ENCODE measurements around the gene CDH4. TPM values are rescaled to one million over a fixed set of nuclear protein-coding genes. Genes with fewer than 3 reads are reported as not detected.

Gene CDH4
- total RNA-seq, 2 experiments from 2014 or later = not detected

GRCh38 chr20:61974357-61974665 is 722.2 kb downstream of the CDH4 start:
- DNase-seq (ENCODE audit: low spot score) = no peak
- CTCF ChIA-PET (ENCODE audit: unreplicated experiment) = no interaction called here
- POLR2A ChIA-PET = no interaction called here
- Histone ChIP-seq H3K79me2 (ENCODE audit: insufficient read depth, low read depth, low read length) (no peaks in the 10 kb centered on the region), H3K4me2 (ENCODE audit: low read length) (no peak overlapping the region), H3K27ac (ENCODE audit: low read depth, low read length, poor library complexity, severe bottlenecking) (no peak overlapping the region), H3K36me3 (ENCODE audit: insufficient read depth, low read length) (peaks cover 37% of the 10 kb centered on the region), H3K4me1 (ENCODE audit: insufficient read depth, low read length, poor library complexity, severe bottlenecking) (no peaks in the 10 kb centered on the region), H2AFZ (ENCODE audit: low read length) (no peak overlapping the region), H4K20me1 (ENCODE audit: insufficient read depth, low read length) (no peaks in the 10 kb centered on the region), H3K4me3 (ENCODE audit: low read depth, low read length, poor library complexity, severe bottlenecking) (no peak overlapping the region), H3K9me2 (ENCODE audit: insufficient read depth, low read length) (no peaks in the 10 kb centered on the region), H3K9me3 (ENCODE audit: low read length) (no peaks in the 10 kb centered on the region)
- no TSS peak for BruUV-seq (replicated peaks)
- intact Hi-C loops (cut with micrococcal nuclease; ENCODE audit: unreplicated experiment) = no loop called here
- TF ChIP-seq EZH2phosphoT487 (IDR thresholded peaks at IDR 0.05; ENCODE audit: borderline replicate concordance, low read depth, low read length) (no peak), CTCF (conservative IDR thresholded peaks at IDR 0.05; ENCODE audit: low read length) (no peak)

- Histone ChIP-seq H3K9me2 (ENCODE audit: insufficient read depth, low read length) (no peaks in the 10 kb centered on the region), H3K36me3 (ENCODE audit: insufficient read depth, low read length) (peaks cover 42% of the 10 kb centered on the region), H3K4me1 (ENCODE audit: insufficient read depth, low read length, poor library complexity, severe bottlenecking) (no peaks in the 10 kb centered on the region), H3K9me3 (ENCODE audit: low read length) (no peaks in the 10 kb centered on the region), H3K4me3 (ENCODE audit: low read depth, low read length, poor library complexity, severe bottlenecking) (no peak overlapping the region), H3K4me2 (ENCODE audit: low read length) (no peak overlapping the region), H4K20me1 (ENCODE audit: insufficient read depth, low read length) (no peaks in the 10 kb centered on the region), H3K27ac (ENCODE audit: low read depth, low read length, poor library complexity, severe bottlenecking) (no peak overlapping the region), H2AFZ (ENCODE audit: low read length) (no peak overlapping the region), H3K79me2 (ENCODE audit: insufficient read depth, low read depth, low read length) (no peaks in the 10 kb centered on the region)
- CTCF ChIA-PET (ENCODE audit: unreplicated experiment) = no interaction called here
- POLR2A ChIA-PET = no interaction called here
- intact Hi-C loops (cut with micrococcal nuclease; ENCODE audit: unreplicated experiment) = no loop called here
- no TSS peak for BruUV-seq (replicated peaks)
- DNase-seq (ENCODE audit: low spot score) = no peak
- TF ChIP-seq EZH2phosphoT487 (IDR thresholded peaks at IDR 0.05; ENCODE audit: borderline replicate concordance, low read depth, low read length) (no peak), CTCF (conservative IDR thresholded peaks at IDR 0.05; ENCODE audit: low read length) (no peak)
Measured at GRCh38 chr20:61975407-61976129, 723.5 kb downstream of the CDH4 start.

DNA sequence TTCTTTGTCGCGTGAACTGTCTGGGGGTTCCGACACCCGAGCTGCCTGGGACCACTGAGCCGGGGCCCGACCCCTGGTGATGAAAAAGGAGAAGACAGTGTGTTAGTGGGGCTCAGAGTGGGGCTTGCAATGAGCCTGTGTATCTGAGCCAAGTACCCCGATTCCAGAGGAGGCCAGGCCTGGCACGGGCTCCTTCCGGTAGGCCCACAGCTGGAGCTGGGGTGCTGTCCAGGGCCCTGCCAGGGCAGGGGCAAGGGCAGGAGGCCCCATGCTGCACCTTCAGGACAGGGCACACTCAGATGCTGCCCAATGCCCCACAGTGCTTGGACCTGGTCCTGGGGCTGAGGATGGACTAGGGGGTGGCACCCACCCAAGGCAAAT is 724.2 kb downstream of the CDH4 start:
- no peaks in the 10 kb centered on the region for H3K9me2 ChIP-seq (ENCODE audit: insufficient read depth, low read length)
- no TSS peak for BruUV-seq (replicated peaks)
- CTCF ChIA-PET (ENCODE audit: unreplicated experiment) = no interaction called here
- H3K4me2 ChIP-seq (ENCODE audit: low read length) = no peak overlapping the region
- intact Hi-C loops (cut with micrococcal nuclease; ENCODE audit: unreplicated experiment) = no loop called here
- no peaks in the 10 kb centered on the region for H3K9me3 ChIP-seq (ENCODE audit: low read length)
- no peak overlapping the region for H2AFZ ChIP-seq (ENCODE audit: low read length)
- TF ChIP-seq CTCF (conservative IDR thresholded peaks at IDR 0.05; ENCODE audit: low read length) (no peak), EZH2phosphoT487 (IDR thresholded peaks at IDR 0.05; ENCODE audit: borderline replicate concordance, low read depth, low read length) (no peak)
- POLR2A ChIA-PET = no interaction called here
- no peaks in the 10 kb centered on the region for H4K20me1 ChIP-seq (ENCODE audit: insufficient read depth, low read length)
- no peak overlapping the region for H3K27ac ChIP-seq (ENCODE audit: low read depth, low read length, poor library complexity, severe bottlenecking)
- H3K4me1 ChIP-seq (ENCODE audit: insufficient read depth, low read length, poor library complexity, severe bottlenecking) = no peaks in the 10 kb centered on the region
- H3K79me2 ChIP-seq (ENCODE audit: insufficient read depth, low read depth, low read length) = no peaks in the 10 kb centered on the region
- H3K36me3 ChIP-seq (ENCODE audit: insufficient read depth, low read length) = peaks cover 46% of the 10 kb centered on the region
- H3K4me3 ChIP-seq (ENCODE audit: low read depth, low read length, poor library complexity, severe bottlenecking) = no peak overlapping the region
- DNase-seq (ENCODE audit: low spot score) = no peak

All from OCI-LY7 (cell line).